Measurements from ENCODE around the gene ETV4. TPM values are rescaled to one million over a fixed set of nuclear protein-coding genes. Genes with fewer than 3 reads are reported as not detected.

ETV4 gene
- total RNA-seq, 2 experiments from 2014 or later = 5.0 to 5.4 TPM

GRCh38 chr17:43588664-43589435 is 42.7 kb upstream of the ETV4 start:
- ChIA-PET POLR2A (no interaction called here), CTCF (interaction anchor here (1.1 kb wide), 1 partner anchor 85 kb away, joined by 4 read pairs; no protein-coding TSS in a partner anchor)
- H3K27ac Mint-ChIP-seq = no peak overlapping the region
- no peaks in the 10 kb centered on the region for H3K9me3 Mint-ChIP-seq
- DNase-seq = no peak
- intact Hi-C loops (cut with micrococcal nuclease) = loop anchor here (10.0 kb wide), 1 partner anchor 64 kb away; no protein-coding TSS in a partner anchor
- peaks cover 2% of the 10 kb centered on the region for H3K27me3 Mint-ChIP-seq
- no peaks in the 10 kb centered on the region for H3K36me3 Mint-ChIP-seq (ENCODE audit: low read depth)
- ATAC-seq = no peak
- H3K4me3 Mint-ChIP-seq = no peak overlapping the region
- no peak for TF ChIP-seq CTCF (IDR thresholded peaks at IDR 0.05)
- no peaks in the 10 kb centered on the region for H3K4me1 Mint-ChIP-seq (ENCODE audit: low read depth)

- H3K4me1 Mint-ChIP-seq (ENCODE audit: low read depth) = no peaks in the 10 kb centered on the region
- no peaks in the 10 kb centered on the region for H3K36me3 Mint-ChIP-seq (ENCODE audit: low read depth)
- no peak overlapping the region for H3K4me3 Mint-ChIP-seq
- POLR2A ChIA-PET = no interaction called here
- intact Hi-C loops (cut with micrococcal nuclease) = loop anchor here (10.0 kb wide), 1 partner anchor 63 kb away; no protein-coding TSS in a partner anchor
- H3K27me3 Mint-ChIP-seq = peaks cover 2% of the 10 kb centered on the region
- ATAC-seq (no peak), DNase-seq (no peak)
- TF ChIP-seq CTCF (IDR thresholded peaks at IDR 0.05) = no peak
- no peaks in the 10 kb centered on the region for H3K9me3 Mint-ChIP-seq
- CTCF ChIA-PET = interaction anchor here (1.1 kb wide), 1 partner anchor 86 kb away, joined by 4 read pairs; no protein-coding TSS in a partner anchor
- H3K27ac Mint-ChIP-seq = no peak overlapping the region
These were observed 42.0 kb upstream of the ETV4 start for GRCh38 chr17:43588121-43588520.

GRCh38 chr17:43587647-43588046 is 41.5 kb upstream of the ETV4 start:
- Mint-ChIP-seq H3K9me3 (no peaks in the 10 kb centered on the region), H3K27me3 (peaks cover 2% of the 10 kb centered on the region), H3K4me3 (no peak overlapping the region), H3K27ac (no peak overlapping the region), H3K4me1 (ENCODE audit: low read depth) (no peaks in the 10 kb centered on the region), H3K36me3 (ENCODE audit: low read depth) (no peaks in the 10 kb centered on the region)
- ATAC-seq (no peak), DNase-seq (no peak)
- CTCF ChIA-PET = interaction anchor here (1.1 kb wide), 1 partner anchor 86 kb away, joined by 4 read pairs; no protein-coding TSS in a partner anchor
- no peak for TF ChIP-seq CTCF (IDR thresholded peaks at IDR 0.05)
- POLR2A ChIA-PET = no interaction called here
- intact Hi-C loops (cut with micrococcal nuclease) = loop anchor here (10.0 kb wide), 1 partner anchor 63 kb away; no protein-coding TSS in a partner anchor

- no peaks in the 10 kb centered on the region for H3K9me3 Mint-ChIP-seq
- no peak overlapping the region for H3K27ac Mint-ChIP-seq
- no peak overlapping the region for H3K4me3 Mint-ChIP-seq
- CTCF ChIA-PET = interaction anchor here (0.6 to 2.8 kb wide), 4 partner anchors 8 to 89 kb away, joined by 3 to 13 read pairs (median 8); no protein-coding TSS in a partner anchor
- DNase-seq = no peak
- POLR2A ChIA-PET = no interaction called here
- intact Hi-C loops (cut with micrococcal nuclease) = loop anchor here (10.0 kb wide), 1 partner anchor 60 kb away; no protein-coding TSS in a partner anchor
- H3K27me3 Mint-ChIP-seq = peaks cover 2% of the 10 kb centered on the region
- no peaks in the 10 kb centered on the region for H3K4me1 Mint-ChIP-seq (ENCODE audit: low read depth)
- no peak for TF ChIP-seq CTCF (IDR thresholded peaks at IDR 0.05)
- no peak for ATAC-seq
- no peaks in the 10 kb centered on the region for H3K36me3 Mint-ChIP-seq (ENCODE audit: low read depth)
These were observed 38.5 kb upstream of the ETV4 start for GRCh38 chr17:43584666-43585102.

- no peak for DNase-seq
- Mint-ChIP-seq H3K9me3 (no peaks in the 10 kb centered on the region), H3K4me3 (no peak overlapping the region), H3K27ac (no peak overlapping the region), H3K27me3 (peaks cover 2% of the 10 kb centered on the region), H3K4me1 (ENCODE audit: low read depth) (peaks cover 12% of the 10 kb centered on the region), H3K36me3 (ENCODE audit: low read depth) (no peaks in the 10 kb centered on the region)
- intact Hi-C loops (cut with micrococcal nuclease) = loop anchor here (10.0 kb wide), 1 partner anchor 59 kb away; no protein-coding TSS in a partner anchor
- CTCF ChIA-PET = interaction anchor here (1.2 to 1.3 kb wide), 2 partner anchors 90 kb away, joined by 4 to 13 read pairs; no protein-coding TSS in a partner anchor
- POLR2A ChIA-PET = no interaction called here
- ATAC-seq = no peak
- no peak for TF ChIP-seq CTCF (IDR thresholded peaks at IDR 0.05)
These were observed 37.2 kb upstream of the ETV4 start for GRCh38 chr17:43583332-43583731.
